ENCODE data around the gene G3BP1. TPM values are rescaled to one million over a fixed set of nuclear protein-coding genes. Genes with fewer than 3 reads are reported as not detected.
A peak's percentile ranks its signal among the peaks of the same experiment; 100 is the strongest.
"Not testable (repeated sequence)": the region's sequence is repeated elsewhere in the genome, so short reads cannot be mapped to it uniquely, and the experiment has no call there.

G3BP1 gene
- total RNA-seq = 10 to 100 TPM; 57.1 to 60.9 TPM

DNA sequence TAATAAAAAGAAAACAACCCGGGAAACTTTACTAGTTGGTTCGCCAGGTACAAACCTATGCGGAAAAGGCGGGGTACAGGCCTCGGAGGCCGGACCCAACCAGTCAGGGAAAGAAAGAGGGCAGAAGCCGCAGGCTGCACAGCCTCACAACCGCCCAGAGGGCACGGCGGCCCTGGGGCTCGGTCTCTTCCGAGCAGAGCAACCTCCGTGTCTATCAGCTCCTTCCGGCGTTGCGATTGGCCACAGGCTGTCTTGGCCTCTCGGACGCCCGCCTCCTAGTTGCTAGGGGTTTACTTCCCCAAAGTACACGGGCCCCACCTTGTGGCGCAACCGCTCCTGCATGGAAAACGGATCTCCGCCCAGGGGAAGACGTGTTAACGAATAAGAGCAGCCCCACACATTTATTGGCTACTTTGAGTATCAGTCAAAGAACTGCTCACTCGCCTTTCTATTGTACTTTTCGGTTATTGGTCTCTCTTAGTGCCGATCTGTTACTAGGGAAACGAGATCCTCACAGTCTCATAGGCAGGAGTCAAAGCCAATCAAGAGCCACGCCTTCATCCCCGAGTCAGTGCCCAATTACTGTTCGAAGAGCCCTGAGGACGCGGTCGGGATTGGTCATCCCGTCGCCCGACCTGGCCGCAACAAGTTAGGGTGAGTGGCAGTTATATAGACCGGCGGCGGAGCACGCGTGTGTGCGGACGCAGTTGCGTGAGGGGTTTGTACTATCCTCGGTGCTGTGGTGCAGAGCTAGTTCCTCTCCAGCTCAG, at the start of gene G3BP1:
Gene G3BP1 (plus strand): TSS at position 696 of the 770 bp plus-strand sequence. CDS start 14,667 bp downstream, outside the sequence.
- Histone ChIP-seq H3K9me3 (no peaks in the 10 kb centered on the region), H3K27ac (peak within 1 kb of the TSS; percentile 96 to 98), H3K27me3 (no peaks in the 10 kb centered on the region), H3K4me3 (peak within 1 kb of the TSS; percentile 70 to 75), H3K4me1 (peaks cover 0 to 43% of the 10 kb centered on the region in 2 donors), H3K36me3 (no peaks in the 10 kb centered on the region)
- peak; percentile 100 for DNase-seq (ENCODE audit: low spot score)
- TF ChIP-seq, protein P1, sequence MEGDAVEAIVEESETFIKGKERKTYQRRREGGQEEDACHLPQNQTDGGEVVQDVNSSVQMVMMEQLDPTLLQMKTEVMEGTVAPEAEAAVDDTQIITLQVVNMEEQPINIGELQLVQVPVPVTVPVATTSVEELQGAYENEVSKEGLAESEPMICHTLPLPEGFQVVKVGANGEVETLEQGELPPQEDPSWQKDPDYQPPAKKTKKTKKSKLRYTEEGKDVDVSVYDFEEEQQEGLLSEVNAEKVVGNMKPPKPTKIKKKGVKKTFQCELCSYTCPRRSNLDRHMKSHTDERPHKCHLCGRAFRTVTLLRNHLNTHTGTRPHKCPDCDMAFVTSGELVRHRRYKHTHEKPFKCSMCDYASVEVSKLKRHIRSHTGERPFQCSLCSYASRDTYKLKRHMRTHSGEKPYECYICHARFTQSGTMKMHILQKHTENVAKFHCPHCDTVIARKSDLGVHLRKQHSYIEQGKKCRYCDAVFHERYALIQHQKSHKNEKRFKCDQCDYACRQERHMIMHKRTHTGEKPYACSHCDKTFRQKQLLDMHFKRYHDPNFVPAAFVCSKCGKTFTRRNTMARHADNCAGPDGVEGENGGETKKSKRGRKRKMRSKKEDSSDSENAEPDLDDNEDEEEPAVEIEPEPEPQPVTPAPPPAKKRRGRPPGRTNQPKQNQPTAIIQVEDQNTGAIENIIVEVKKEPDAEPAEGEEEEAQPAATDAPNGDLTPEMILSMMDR (IDR thresholded peaks at IDR 0.05) = peak; percentile 32 to 72

DNA sequence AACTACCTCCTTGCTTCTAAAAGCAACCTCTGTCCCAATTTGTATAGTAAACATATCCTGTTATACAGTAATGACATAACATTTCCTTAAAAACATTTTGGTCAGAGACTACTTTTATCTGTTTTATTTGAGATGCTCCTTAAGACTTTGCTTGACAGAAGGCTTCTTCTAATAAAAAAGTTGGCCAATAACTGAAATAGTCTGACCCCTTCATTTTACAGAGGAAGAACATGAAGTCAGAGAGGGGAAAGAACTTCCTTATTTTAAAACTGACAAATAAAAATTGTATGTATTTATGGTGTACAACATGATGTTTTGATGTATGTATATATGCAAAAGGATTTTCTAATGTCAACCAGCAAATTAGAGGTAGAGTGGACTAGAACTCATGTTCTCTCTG, 49.2 kb upstream of the G3BP1 start:
- Histone ChIP-seq H3K27ac (no peak overlapping the region), H3K36me3 (no peaks in the 10 kb centered on the region), H3K9me3 (no peaks in the 10 kb centered on the region), H3K4me3 (no peak overlapping the region), H3K27me3 (no peaks in the 10 kb centered on the region), H3K4me1 (peaks cover 0 to 11% of the 10 kb centered on the region in 2 donors)
- TF ChIP-seq, protein P1 (IDR thresholded peaks at IDR 0.05) = no peak
- no peak for DNase-seq (ENCODE audit: low spot score)

DNA sequence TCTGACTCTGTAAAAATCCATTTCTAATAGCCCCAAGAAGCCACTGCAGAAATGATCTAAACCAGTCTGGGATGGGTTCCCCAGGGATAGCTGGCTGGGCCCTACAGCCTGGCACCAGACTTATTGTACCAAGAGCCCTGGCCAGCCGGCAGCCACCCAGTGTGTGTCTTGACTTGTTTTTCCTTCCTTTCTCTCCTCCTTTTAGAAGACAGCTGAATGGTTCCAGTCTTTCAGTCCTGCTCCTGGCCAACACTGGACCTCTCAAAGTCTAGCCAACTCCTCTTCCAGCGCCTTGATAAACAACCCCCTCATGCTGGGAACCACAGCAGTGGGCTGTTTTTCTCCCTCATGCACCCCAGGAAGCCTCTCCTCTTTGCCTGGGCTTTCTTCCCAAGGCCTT, 47.4 kb upstream of the G3BP1 start:
- peaks cover 0 to under 1% of the 10 kb centered on the region in 2 donors for H3K9me3 ChIP-seq
- no peaks in the 10 kb centered on the region for H3K36me3 ChIP-seq
- TF ChIP-seq, protein P1 (IDR thresholded peaks at IDR 0.05) = no peak
- H3K27me3 ChIP-seq = no peaks in the 10 kb centered on the region
- no peaks in the 10 kb centered on the region for H3K4me1 ChIP-seq
- no peak overlapping the region for H3K4me3 ChIP-seq
- H3K27ac ChIP-seq = peak overlapping the region; percentile 4 to 35
- no peak for DNase-seq (ENCODE audit: low spot score)

DNA sequence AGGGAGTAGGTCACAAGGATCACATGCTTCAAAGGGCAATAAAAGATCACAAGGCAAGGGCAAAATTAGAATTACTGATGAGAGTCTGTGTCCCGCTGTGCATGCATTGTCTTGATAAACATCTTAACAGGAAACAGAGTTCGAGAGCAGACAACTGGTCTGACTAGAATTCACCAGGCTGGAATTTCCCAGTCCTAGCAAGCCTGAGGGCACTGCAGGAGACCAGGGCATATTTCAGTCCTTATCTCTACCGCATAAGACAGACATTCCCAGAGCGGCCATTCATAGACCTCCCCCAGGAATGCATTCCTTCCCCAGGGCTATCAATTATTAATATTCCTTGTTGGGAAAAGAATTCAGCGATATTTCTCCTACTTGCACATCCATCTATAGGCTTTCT, 42.2 kb upstream of the G3BP1 start:
- H3K27me3 ChIP-seq; H3K4me1 ChIP-seq; H3K27ac ChIP-seq; H3K4me3 ChIP-seq; DNase-seq (ENCODE audit: low spot score); H3K36me3 ChIP-seq: not testable (repeated sequence)
- peaks cover 0 to 11% of the 10 kb centered on the region in 2 donors for H3K9me3 ChIP-seq

DNA sequence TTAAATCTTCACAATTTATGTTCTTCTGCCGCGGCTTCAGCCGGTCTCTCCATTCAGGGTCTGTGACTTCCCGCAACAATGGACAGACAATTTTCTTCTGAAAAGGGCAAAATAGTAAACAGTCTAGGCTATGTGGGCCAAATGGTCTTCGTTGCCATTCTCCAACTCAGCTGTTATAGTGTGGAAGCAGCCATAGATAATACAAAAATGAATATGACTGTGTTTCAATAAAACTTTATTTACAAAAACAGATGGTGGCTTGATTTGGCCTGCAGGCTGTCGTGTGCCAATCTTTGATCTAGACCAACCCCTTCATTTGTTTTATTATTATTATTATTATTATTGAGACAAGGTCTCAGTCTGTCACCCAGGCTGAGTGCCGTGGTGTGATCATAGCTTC, 41.4 kb upstream of the G3BP1 start:
- Histone ChIP-seq H3K4me1 (no peaks in the 10 kb centered on the region), H3K4me3 (no peak overlapping the region)
- no peak for DNase-seq (ENCODE audit: low spot score)

DNA sequence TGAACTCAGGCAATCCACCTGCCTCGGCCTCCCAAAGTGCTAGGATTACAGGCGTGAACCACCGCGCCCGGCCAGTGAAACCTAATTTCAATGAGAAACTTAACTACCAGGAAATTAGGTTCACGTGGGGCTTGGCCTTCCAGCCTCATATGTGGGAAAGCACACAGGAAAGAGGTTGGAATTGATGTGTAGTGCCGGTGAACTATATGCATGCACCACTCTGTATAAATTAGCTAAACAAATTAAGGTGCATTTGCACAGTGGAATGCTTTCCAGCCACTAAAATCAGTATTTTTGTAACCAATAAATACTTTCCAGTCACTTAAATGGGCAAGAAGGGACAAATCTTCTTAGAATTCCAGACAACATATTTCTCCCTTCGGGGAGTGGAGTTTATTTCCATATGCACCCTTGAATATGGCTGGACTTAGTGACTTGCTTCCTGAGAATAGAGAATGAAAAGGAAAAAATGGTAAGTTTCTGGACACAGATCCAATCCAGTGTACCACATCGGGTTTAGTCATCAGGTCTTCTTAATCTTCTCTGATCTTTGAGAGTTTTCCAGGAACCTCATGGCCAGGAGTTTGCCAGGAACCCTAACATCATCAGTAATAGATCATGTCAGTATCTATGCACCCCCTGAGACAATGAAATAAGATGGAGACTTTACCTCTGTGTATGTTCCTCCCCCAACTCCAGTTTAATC, 38.2 kb upstream of the G3BP1 start:
- TF ChIP-seq, protein P1 (IDR thresholded peaks at IDR 0.05) = no peak
- no peak overlapping the region for H3K27ac ChIP-seq
- no peak for DNase-seq (ENCODE audit: low spot score)
- no peak overlapping the region for H3K4me3 ChIP-seq
- H3K4me1 ChIP-seq = no peaks in the 10 kb centered on the region
- H3K27me3 ChIP-seq = no peaks in the 10 kb centered on the region
- H3K36me3 ChIP-seq = no peaks in the 10 kb centered on the region
- peaks cover 0 to 11% of the 10 kb centered on the region in 2 donors for H3K9me3 ChIP-seq

More for the DNA sequence above, 41.4 kb upstream of the G3BP1 start:
- H3K27ac ChIP-seq = no peak overlapping the region
- peaks cover 0 to 11% of the 10 kb centered on the region in 2 donors for H3K9me3 ChIP-seq
- no peaks in the 10 kb centered on the region for H3K36me3 ChIP-seq
- TF ChIP-seq, protein P1 (IDR thresholded peaks at IDR 0.05) = no peak
- no peaks in the 10 kb centered on the region for H3K27me3 ChIP-seq
